DND-41 (cell line): ENCODE data around the gene RIPOR2.

Source experiments
- CTCF ChIP-seq: IDR thresholded peaks from 2 replicates; pipeline ENCODE4 v1.5.1; 2012; ENCODE audit warnings: borderline replicate concordance, low read length, moderate library complexity, mild to moderate bottlenecking; ENCODE audit not compliant: poor library complexity, severe bottlenecking; ENCODE audit errors: extremely low read depth
- EZH2 ChIP-seq: IDR thresholded peaks from 3 replicates; pipeline ENCODE4 v1.6.1; 2012; ENCODE audit warnings: borderline replicate concordance, low read depth, mild to moderate bottlenecking, moderate library complexity, low read length, inconsistent platforms; ENCODE audit not compliant: severe bottlenecking

- no peak for TF ChIP-seq CTCF
- no peak for TF ChIP-seq EZH2
Measured at GRCh38 chr6:24927985-24928745, 7.6 kb downstream of the RIPOR2 start.
